GM23338 (cell line): ENCODE data around the gene LRRC26. TPM values are rescaled to one million over a fixed set of nuclear protein-coding genes. Genes with fewer than 3 reads are reported as not detected.

Source experiments
- ATAC-seq: fragments of 200-7000 bp; cut with Tn5 transposase; 3 replicates; pipeline ENCODE4 v1.9.1; 2020
- DNase-seq: peaks from one replicate; pipeline ENCODE4 v3.0.0-alpha.2; 2015; ENCODE audit warnings: low spot score
- H2AFZ ChIP-seq: fragments of 200-600 bp; sonication (generic); 2 replicates; pipeline ENCODE4 v1.8.0; 2016; ENCODE audit warnings: antibody characterized with exemption, mild to moderate bottlenecking, moderate library complexity
- H3F3A ChIP-seq: fragments of 200-600 bp; sonication (generic); replicated peaks from 2 replicates; pipeline ENCODE4 v1.8.0; 2017; ENCODE audit warnings: antibody characterized with exemption, mixed run types, low read depth
- H3K27ac ChIP-seq: fragments of 200-600 bp; sonication (generic); 2 replicates; pipeline ENCODE4 v1.6.1; 2016; ENCODE audit warnings: low read depth
- H3K27me3 ChIP-seq: fragments of 200-600 bp; sonication (generic); 2 replicates; pipeline ENCODE4 v1.8.0; 2016; ENCODE audit warnings: mild to moderate bottlenecking, mixed run types, moderate library complexity; ENCODE audit not compliant: insufficient read depth
- H3K36me3 ChIP-seq: fragments of 200-600 bp; sonication (generic); 2 replicates; pipeline ENCODE4 v1.8.0; 2016; ENCODE audit warnings: mild to moderate bottlenecking; ENCODE audit not compliant: insufficient read depth
- H3K4me1 ChIP-seq: fragments of 200-600 bp; sonication (generic); 2 replicates; pipeline ENCODE4 v1.8.0; 2016; ENCODE audit warnings: mild to moderate bottlenecking, moderate library complexity; ENCODE audit not compliant: insufficient read depth
- H3K4me2 ChIP-seq: fragments of 200-600 bp; sonication (generic); 2 replicates; pipeline ENCODE4 v1.7.1; 2017; ENCODE audit warnings: mixed run types
- H3K4me3 ChIP-seq: fragments of 200-600 bp; sonication (generic); 2 replicates; pipeline ENCODE4 v1.6.1; 2016; ENCODE audit warnings: mixed run types
- H3K79me2 ChIP-seq: fragments of 200-600 bp; sonication (generic); replicated peaks from 2 replicates; pipeline ENCODE4 v1.8.0; 2017; ENCODE audit warnings: mild to moderate bottlenecking; ENCODE audit not compliant: insufficient read depth
- H3K9me2 ChIP-seq: fragments of 200-600 bp; sonication (generic); 2 replicates; pipeline ENCODE4 v1.8.0; 2017; ENCODE audit not compliant: insufficient read depth
- H4K20me1 ChIP-seq: fragments of 200-600 bp; sonication (generic); replicated peaks from 2 replicates; pipeline ENCODE4 v1.8.0; 2017; ENCODE audit warnings: mild to moderate bottlenecking; ENCODE audit not compliant: insufficient read depth
- H3K27ac Mint-ChIP-seq: 2 replicates; pipeline ENCODE4 v1.8.0; 2020; ENCODE audit warnings: inconsistent platforms, mild to moderate bottlenecking, moderate library complexity, mixed read lengths
- H3K27me3 Mint-ChIP-seq: 3 replicates; pipeline ENCODE4 v1.8.0; 2022; ENCODE audit warnings: low read depth, mild to moderate bottlenecking, moderate library complexity, mixed read lengths, inconsistent platforms; ENCODE audit not compliant: insufficient read depth, poor library complexity
- H3K36me3 Mint-ChIP-seq: 3 replicates; pipeline ENCODE4 v1.8.0; 2021; ENCODE audit warnings: low read depth, mild to moderate bottlenecking, inconsistent platforms, moderate library complexity, mixed read lengths
- H3K4me1 Mint-ChIP-seq: 3 replicates; pipeline ENCODE4 v1.8.0; 2020; ENCODE audit warnings: mild to moderate bottlenecking, inconsistent platforms, mixed read lengths
- H3K4me3 Mint-ChIP-seq: 3 replicates; pipeline ENCODE4 v1.8.0; 2021; ENCODE audit warnings: moderate library complexity, mild to moderate bottlenecking, inconsistent platforms, mixed read lengths
- H3K9me3 Mint-ChIP-seq: 3 replicates; pipeline ENCODE4 v1.8.0; 2020; ENCODE audit warnings: moderate library complexity, mild to moderate bottlenecking, inconsistent platforms, mixed read lengths
- CTCF ChIP-seq, 2 experiments: fragments of 200-600 bp in 1 of 2; sonication (generic) in 1 of 2; conservative IDR thresholded peaks; 2 replicates each; pipeline versions ENCODE4 v1.5.1 to v1.6.1; 2016 to 2017; ENCODE audit warnings: antibody characterized with exemption in 2 of 2, low read depth in 2 of 2, mild to moderate bottlenecking in 2 of 2, moderate library complexity in 1 of 2
- ETS1 ChIP-seq: IDR thresholded peaks from 2 replicates; pipeline ENCODE4 v1.6.1; 2016; ENCODE audit warnings: antibody characterized with exemption
- JUNB ChIP-seq: IDR thresholded peaks from one replicate; pipeline ENCODE4 v1.6.1; 2016; ENCODE audit warnings: antibody characterized with exemption; ENCODE audit not compliant: unreplicated experiment
- NANOG ChIP-seq: IDR thresholded peaks from 2 replicates; pipeline ENCODE4 v1.6.1; 2016; ENCODE audit warnings: antibody characterized with exemption, borderline replicate concordance
- POLR2AphosphoS5 ChIP-seq: IDR thresholded peaks from 2 replicates; pipeline ENCODE4 v1.6.1; 2016; ENCODE audit warnings: antibody characterized with exemption, low read depth
- ZNF331 ChIP-seq: fragments of 250-450 bp; sonication (Bioruptor Pico); IDR thresholded peaks from 2 replicates; pipeline ENCODE4 v1.5.0; 2020; ENCODE audit warnings: low read depth, mild to moderate bottlenecking, moderate library complexity
- polyA plus RNA-seq: library from polyadenylated mRNA; unstranded; fragments of >200 nt; fragmentation: Nextera tagmentation; extraction: Ambion mirVana; gene quantifications from 2 replicates; pipeline ENCODE4 v1.2.1, GENCODE V29; 2016
- total RNA-seq: library from RNA; depleted of rRNA; stranded (reverse); fragments of >200 nt; shearing (Covaris generic); gene quantifications from 2 replicates; pipeline ENCODE4 v1.2.3, GENCODE V29; 2014
- TF ChIP-seq, protein P1 (sequence below): IDR thresholded peaks from one replicate; pipeline ENCODE4 v1.6.1; 2018; ENCODE audit warnings: antibody characterized with exemption; ENCODE audit not compliant: unreplicated experiment

Gene LRRC26
- total and polyA plus RNA-seq, 2 experiments from 2014 or later, result 0.21 to 4.3 TPM

- no peaks in the 10 kb centered on the region; the same call in 1 of the 2 replicates for H4K20me1 ChIP-seq
- DNase-seq (no peak), ATAC-seq (no peak)
- Mint-ChIP-seq H3K9me3 (no peaks in the 10 kb centered on the region; the same call in 2 of the 3 replicates), H3K27ac (no peak overlapping the region), H3K4me1 (peaks cover 13% of the 10 kb centered on the region), H3K36me3 (peaks cover 5% of the 10 kb centered on the region), H3K4me3 (no peak overlapping the region), H3K27me3 (peaks cover 8% of the 10 kb centered on the region)
- no peaks in the 10 kb centered on the region for H3F3A ChIP-seq
- H3K4me2 ChIP-seq, result no peak overlapping the region
- peaks cover 36% of the 10 kb centered on the region for H3K79me2 ChIP-seq
- H3K4me1 ChIP-seq, result peaks cover 6% of the 10 kb centered on the region
- no peaks in the 10 kb centered on the region for H3K9me2 ChIP-seq
- no peak overlapping the region for H3K27ac ChIP-seq
- no peak overlapping the region for H2AFZ ChIP-seq
- H3K27me3 ChIP-seq, result no peaks in the 10 kb centered on the region
- TF ChIP-seq POLR2AphosphoS5, result no peak
- no peak for TF ChIP-seq ZNF331 (CRISPR knock-in tag)
- TF ChIP-seq, protein P1, sequence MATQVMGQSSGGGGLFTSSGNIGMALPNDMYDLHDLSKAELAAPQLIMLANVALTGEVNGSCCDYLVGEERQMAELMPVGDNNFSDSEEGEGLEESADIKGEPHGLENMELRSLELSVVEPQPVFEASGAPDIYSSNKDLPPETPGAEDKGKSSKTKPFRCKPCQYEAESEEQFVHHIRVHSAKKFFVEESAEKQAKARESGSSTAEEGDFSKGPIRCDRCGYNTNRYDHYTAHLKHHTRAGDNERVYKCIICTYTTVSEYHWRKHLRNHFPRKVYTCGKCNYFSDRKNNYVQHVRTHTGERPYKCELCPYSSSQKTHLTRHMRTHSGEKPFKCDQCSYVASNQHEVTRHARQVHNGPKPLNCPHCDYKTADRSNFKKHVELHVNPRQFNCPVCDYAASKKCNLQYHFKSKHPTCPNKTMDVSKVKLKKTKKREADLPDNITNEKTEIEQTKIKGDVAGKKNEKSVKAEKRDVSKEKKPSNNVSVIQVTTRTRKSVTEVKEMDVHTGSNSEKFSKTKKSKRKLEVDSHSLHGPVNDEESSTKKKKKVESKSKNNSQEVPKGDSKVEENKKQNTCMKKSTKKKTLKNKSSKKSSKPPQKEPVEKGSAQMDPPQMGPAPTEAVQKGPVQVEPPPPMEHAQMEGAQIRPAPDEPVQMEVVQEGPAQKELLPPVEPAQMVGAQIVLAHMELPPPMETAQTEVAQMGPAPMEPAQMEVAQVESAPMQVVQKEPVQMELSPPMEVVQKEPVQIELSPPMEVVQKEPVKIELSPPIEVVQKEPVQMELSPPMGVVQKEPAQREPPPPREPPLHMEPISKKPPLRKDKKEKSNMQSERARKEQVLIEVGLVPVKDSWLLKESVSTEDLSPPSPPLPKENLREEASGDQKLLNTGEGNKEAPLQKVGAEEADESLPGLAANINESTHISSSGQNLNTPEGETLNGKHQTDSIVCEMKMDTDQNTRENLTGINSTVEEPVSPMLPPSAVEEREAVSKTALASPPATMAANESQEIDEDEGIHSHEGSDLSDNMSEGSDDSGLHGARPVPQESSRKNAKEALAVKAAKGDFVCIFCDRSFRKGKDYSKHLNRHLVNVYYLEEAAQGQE, result no peak
- TF ChIP-seq ETS1, result no peak
- no peak for TF ChIP-seq JUNB
- H3K36me3 ChIP-seq, result no peaks in the 10 kb centered on the region
- H3K4me3 ChIP-seq, result no peak overlapping the region
Measured at GRCh38 chr9:137192859-137193258, 23.0 kb upstream of the LRRC26 start.

- Histone ChIP-seq H3K4me1 (peaks cover 11% of the 10 kb centered on the region), H3K4me2 (no peak overlapping the region), H3K9me2 (no peaks in the 10 kb centered on the region), H3K4me3 (no peak overlapping the region), H4K20me1 (no peaks in the 10 kb centered on the region; the same call in 1 of the 2 replicates), H3F3A (0 out of 2 replicates have a peak, but pooled peaks cover 2% of the 10 kb centered on the region), H3K36me3 (no peaks in the 10 kb centered on the region), H3K79me2 (peaks cover 36% of the 10 kb centered on the region), H3K27ac (no peak overlapping the region), H3K27me3 (no peaks in the 10 kb centered on the region), H2AFZ (no peak overlapping the region)
- Mint-ChIP-seq H3K4me3 (no peak overlapping the region), H3K27me3 (peaks cover 12% of the 10 kb centered on the region), H3K9me3 (no peaks in the 10 kb centered on the region; the same call in 2 of the 3 replicates), H3K4me1 (peaks cover 16% of the 10 kb centered on the region), H3K27ac (no peak overlapping the region), H3K36me3 (peaks cover 5% of the 10 kb centered on the region)
- ATAC-seq (no peak), DNase-seq (no peak)
- no peak for TF ChIP-seq ETS1
- no peak for TF ChIP-seq CTCF (conservative IDR thresholded peaks at IDR 0.05; ENCODE audit: low read depth in 2 of 2)
- TF ChIP-seq, protein P1, result no peak
- TF ChIP-seq NANOG, result no peak
Measured at GRCh38 chr9:137192448-137192780, 22.6 kb upstream of the LRRC26 start.
